KMS-11 (cell line): ENCODE measurements around the gene PEMT.

Experiments used
- H2AFZ ChIP-seq: fragments of 200-600 bp; sonication (generic); 2 replicates; pipeline ENCODE4 v1.6.1; 2016; ENCODE audit warnings: antibody characterized with exemption, mixed run types, low read depth
- H3K27ac ChIP-seq: fragments of 200-600 bp; sonication (generic); 2 replicates; pipeline ENCODE4 v1.6.1; 2016; ENCODE audit warnings: mild to moderate bottlenecking, mixed run types
- H3K27me3 ChIP-seq: fragments of 200-600 bp; sonication (generic); 2 replicates; pipeline ENCODE4 v1.6.1; 2017; ENCODE audit warnings: mild to moderate bottlenecking, low read depth, mixed run types, moderate library complexity; ENCODE audit not compliant: insufficient read depth
- H3K36me3 ChIP-seq: fragments of 200-600 bp; sonication (generic); 2 replicates; pipeline ENCODE4 v1.6.1; 2017; ENCODE audit warnings: mild to moderate bottlenecking, mixed run types; ENCODE audit not compliant: insufficient read depth
- H3K4me1 ChIP-seq: fragments of 200-600 bp; sonication (generic); 2 replicates; pipeline ENCODE4 v1.6.1; 2016; ENCODE audit warnings: mild to moderate bottlenecking, low read depth, mixed run types; ENCODE audit not compliant: poor library complexity, severe bottlenecking
- H3K4me2 ChIP-seq: fragments of 200-600 bp; sonication (generic); 2 replicates; pipeline ENCODE4 v1.7.0; 2016; ENCODE audit warnings: mild to moderate bottlenecking, mixed run types
- H3K4me3 ChIP-seq: fragments of 200-600 bp; sonication (generic); IDR thresholded peaks from 2 replicates; pipeline ENCODE4 v1.6.1; 2017; ENCODE audit warnings: low read depth, low read length, mixed read lengths; ENCODE audit not compliant: insufficient read depth
- H3K79me2 ChIP-seq: fragments of 200-600 bp; sonication (generic); 2 replicates; pipeline ENCODE4 v1.6.1; 2016; ENCODE audit warnings: low read depth, mixed run types; ENCODE audit not compliant: insufficient read depth
- H3K9ac ChIP-seq: fragments of 200-600 bp; sonication (generic); 2 replicates; pipeline ENCODE4 v1.6.1; 2016; ENCODE audit warnings: mild to moderate bottlenecking, mixed run types
- H4K20me1 ChIP-seq: fragments of 200-600 bp; sonication (generic); 2 replicates; pipeline ENCODE4 v1.6.1; 2016; ENCODE audit warnings: mild to moderate bottlenecking, mixed run types; ENCODE audit not compliant: insufficient read depth
- TF ChIP-seq, protein P1 (sequence below): fragments of 200-600 bp; sonication (generic); conservative IDR thresholded peaks from 2 replicates; pipeline ENCODE4 v1.6.1; 2017; ENCODE audit warnings: low read depth, mild to moderate bottlenecking, antibody characterized with exemption, low read length, moderate library complexity, mixed read lengths

PEMT gene

DNA sequence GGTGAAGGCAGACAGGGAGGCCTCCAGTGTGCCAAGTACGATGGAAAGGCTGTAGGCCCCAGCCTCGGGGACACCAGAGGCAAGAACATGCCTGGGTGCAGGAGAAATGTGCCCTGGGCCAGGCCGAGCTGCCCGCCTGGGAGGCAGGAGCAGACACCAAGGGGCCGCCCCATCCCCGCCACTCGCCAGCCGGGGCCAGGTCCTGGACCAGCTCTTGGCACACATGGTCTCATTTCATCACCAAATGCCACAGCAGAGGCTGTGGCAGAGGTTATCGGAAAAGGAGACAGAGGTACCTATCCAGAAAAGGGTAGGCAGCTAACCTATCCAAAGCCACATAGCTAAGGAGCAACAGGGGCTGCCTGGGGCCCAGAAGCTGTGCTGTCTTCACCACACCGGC lies 31.3 kb downstream of the PEMT start:
- Histone ChIP-seq H3K4me3 (no peak overlapping the region), H3K27ac (no peak overlapping the region), H3K79me2 (no peaks in the 10 kb centered on the region), H3K4me2 (no peak overlapping the region), H3K4me1 (no peaks in the 10 kb centered on the region), H3K36me3 (no peaks in the 10 kb centered on the region), H2AFZ (no peak overlapping the region), H4K20me1 (no peaks in the 10 kb centered on the region), H3K9ac (no peak overlapping the region), H3K27me3 (no peaks in the 10 kb centered on the region)
- TF ChIP-seq, protein P1, sequence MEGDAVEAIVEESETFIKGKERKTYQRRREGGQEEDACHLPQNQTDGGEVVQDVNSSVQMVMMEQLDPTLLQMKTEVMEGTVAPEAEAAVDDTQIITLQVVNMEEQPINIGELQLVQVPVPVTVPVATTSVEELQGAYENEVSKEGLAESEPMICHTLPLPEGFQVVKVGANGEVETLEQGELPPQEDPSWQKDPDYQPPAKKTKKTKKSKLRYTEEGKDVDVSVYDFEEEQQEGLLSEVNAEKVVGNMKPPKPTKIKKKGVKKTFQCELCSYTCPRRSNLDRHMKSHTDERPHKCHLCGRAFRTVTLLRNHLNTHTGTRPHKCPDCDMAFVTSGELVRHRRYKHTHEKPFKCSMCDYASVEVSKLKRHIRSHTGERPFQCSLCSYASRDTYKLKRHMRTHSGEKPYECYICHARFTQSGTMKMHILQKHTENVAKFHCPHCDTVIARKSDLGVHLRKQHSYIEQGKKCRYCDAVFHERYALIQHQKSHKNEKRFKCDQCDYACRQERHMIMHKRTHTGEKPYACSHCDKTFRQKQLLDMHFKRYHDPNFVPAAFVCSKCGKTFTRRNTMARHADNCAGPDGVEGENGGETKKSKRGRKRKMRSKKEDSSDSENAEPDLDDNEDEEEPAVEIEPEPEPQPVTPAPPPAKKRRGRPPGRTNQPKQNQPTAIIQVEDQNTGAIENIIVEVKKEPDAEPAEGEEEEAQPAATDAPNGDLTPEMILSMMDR = no peak

DNA sequence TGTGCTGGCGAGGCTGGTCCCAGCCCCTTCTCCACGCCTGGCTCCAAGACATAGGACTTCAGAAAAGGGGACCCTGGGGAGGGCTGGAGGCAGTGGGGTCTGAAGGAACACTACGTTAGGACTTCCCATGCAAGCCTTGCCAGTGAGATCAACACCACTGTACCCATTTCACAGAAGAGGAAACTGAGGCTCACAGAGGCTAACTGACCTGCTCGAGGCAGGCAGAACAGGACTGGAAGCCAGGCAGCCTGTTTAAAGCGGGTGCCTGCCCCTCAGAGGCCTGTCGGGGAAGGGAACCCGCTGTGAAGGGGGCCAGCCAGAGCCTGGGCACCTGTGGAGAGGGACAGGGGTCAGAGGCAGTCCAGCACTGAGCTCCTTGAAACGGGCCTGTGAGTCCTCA lies 32.3 kb downstream of the PEMT start:
- Histone ChIP-seq H3K27me3 (no peaks in the 10 kb centered on the region), H3K4me1 (no peaks in the 10 kb centered on the region)
- TF ChIP-seq, protein P1 = no peak

DNA sequence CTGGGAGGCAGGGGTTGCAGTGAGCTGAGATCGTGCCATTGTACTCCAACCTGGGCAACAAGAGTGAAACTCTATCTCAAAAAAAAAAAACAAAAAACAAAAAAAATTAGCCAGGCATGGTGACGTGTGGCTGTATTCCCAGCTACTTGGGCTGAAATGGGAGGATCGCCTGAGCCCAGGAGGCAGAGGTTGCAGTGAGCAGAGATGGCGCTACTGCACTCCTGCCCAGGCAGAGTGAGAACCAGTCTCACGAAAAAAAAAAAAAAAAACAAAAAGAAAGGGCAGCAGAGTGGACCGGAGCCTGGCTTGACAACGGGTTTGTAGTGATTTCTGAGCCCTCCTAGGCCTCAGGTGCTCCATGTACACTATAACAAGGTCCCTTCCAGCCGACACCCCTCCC lies 33.1 kb downstream of the PEMT start:
- Histone ChIP-seq H2AFZ (no peak overlapping the region), H3K4me2 (no peak overlapping the region), H3K79me2 (no peaks in the 10 kb centered on the region), H3K27me3 (no peaks in the 10 kb centered on the region), H3K4me3 (no peak overlapping the region), H3K4me1 (no peaks in the 10 kb centered on the region), H3K36me3 (no peaks in the 10 kb centered on the region), H3K27ac (no peak overlapping the region), H3K9ac (no peak overlapping the region), H4K20me1 (no peaks in the 10 kb centered on the region)
- TF ChIP-seq, protein P1 = no peak

More for the DNA sequence above, 32.3 kb downstream of the PEMT start:
- no peak overlapping the region for H3K4me2 ChIP-seq
- H3K36me3 ChIP-seq = no peaks in the 10 kb centered on the region
- no peak overlapping the region for H3K9ac ChIP-seq
- H3K27ac ChIP-seq = no peak overlapping the region
- no peaks in the 10 kb centered on the region for H3K79me2 ChIP-seq
- H3K4me3 ChIP-seq = no peak overlapping the region
- no peak overlapping the region for H2AFZ ChIP-seq
- H4K20me1 ChIP-seq = no peaks in the 10 kb centered on the region

DNA sequence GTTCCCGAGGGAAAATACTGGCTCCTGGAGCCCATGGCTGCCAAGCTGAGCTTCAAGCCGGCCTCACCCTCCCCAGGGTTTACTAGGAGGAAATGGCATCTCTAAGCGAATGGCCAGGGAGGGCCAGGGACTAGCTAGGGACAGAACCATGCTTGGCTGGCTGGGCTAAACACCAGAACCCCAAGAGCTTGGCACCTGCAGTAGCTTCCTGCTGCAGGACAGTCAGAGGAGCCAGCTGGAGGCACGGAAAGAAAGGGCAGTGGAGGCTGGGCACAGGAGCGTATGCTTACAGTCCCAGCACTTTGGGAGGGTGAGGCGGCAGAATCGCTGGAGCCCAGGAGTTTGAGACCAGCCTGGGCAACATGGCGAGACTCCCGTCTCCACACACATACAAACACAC lies 33.7 kb downstream of the PEMT start:
- no peak overlapping the region for H3K4me2 ChIP-seq
- no peaks in the 10 kb centered on the region for H3K79me2 ChIP-seq
- no peak overlapping the region for H3K9ac ChIP-seq
- H3K27ac ChIP-seq = no peak overlapping the region
- H3K36me3 ChIP-seq = no peaks in the 10 kb centered on the region
- no peaks in the 10 kb centered on the region for H3K4me1 ChIP-seq
- no peaks in the 10 kb centered on the region for H4K20me1 ChIP-seq
- H2AFZ ChIP-seq = no peak overlapping the region
- TF ChIP-seq, protein P1 = no peak
- H3K4me3 ChIP-seq = no peak overlapping the region
- H3K27me3 ChIP-seq = no peaks in the 10 kb centered on the region

DNA sequence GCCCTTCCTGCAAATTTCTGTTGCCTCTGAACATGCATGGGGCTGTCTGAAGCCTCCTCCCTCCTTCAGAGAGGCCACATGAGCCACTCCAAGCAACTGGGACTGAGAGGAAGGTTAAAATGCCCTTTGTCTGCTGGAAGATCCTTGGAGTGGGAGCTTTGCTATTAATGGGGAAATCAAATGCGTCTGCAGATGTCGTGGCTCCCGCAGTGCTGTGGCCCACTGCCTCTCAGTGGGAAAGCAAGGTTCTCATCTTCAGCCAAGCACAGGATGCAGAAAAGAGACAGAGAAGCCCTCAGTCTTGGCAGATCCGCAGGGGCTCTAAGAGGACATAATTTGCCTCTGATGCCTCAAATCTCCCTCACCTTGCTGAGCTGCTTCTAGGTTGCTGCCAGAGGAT lies 34.8 kb downstream of the PEMT start:
- H3K4me1 ChIP-seq = no peaks in the 10 kb centered on the region
- no peak overlapping the region for H3K9ac ChIP-seq
- no peaks in the 10 kb centered on the region for H3K79me2 ChIP-seq
- H3K27me3 ChIP-seq = no peaks in the 10 kb centered on the region
- H3K27ac ChIP-seq = no peak overlapping the region
- H3K36me3 ChIP-seq = no peaks in the 10 kb centered on the region
- no peak overlapping the region for H2AFZ ChIP-seq
- H4K20me1 ChIP-seq = no peaks in the 10 kb centered on the region
- no peak overlapping the region for H3K4me2 ChIP-seq
- TF ChIP-seq, protein P1 = no peak
- no peak overlapping the region for H3K4me3 ChIP-seq
